Kidney (tissue), 14 donors: ENCODE results near the gene CA12. TPM values are rescaled to one million over a fixed set of nuclear protein-coding genes. Genes with fewer than 3 reads are reported as not detected.

ENCODE experiments used
- DNase-seq, 5 donors: peaks; one replicate each; pipeline ENCODE4 v3.0.0-alpha.2; 2013 to 2020
- FAIRE-seq: peaks from 2 replicates; lab custom pipeline; 2012; peaks lifted over from hg19 to GRCh38; lab: Jason Lieb, UNC
- H3K27ac ChIP-seq, 2 donors: one replicate each; pipeline ENCODE4 v1.7.0; 2013; ENCODE audit warnings: low read depth in 2 of 2, low read length in 2 of 2, inconsistent platforms in 1 of 2
- H3K27me3 ChIP-seq: one replicate; pipeline ENCODE4 v1.7.1; 2013; ENCODE audit warnings: low read length, inconsistent platforms; ENCODE audit not compliant: control insufficient read depth, insufficient read depth
- H3K36me3 ChIP-seq, 3 donors: one replicate each; pipeline versions ENCODE4 v1.7.0 to v1.7.1; 2013; ENCODE audit warnings: low read length in 3 of 3, control low read depth in 1 of 3, inconsistent platforms in 1 of 3; ENCODE audit not compliant: insufficient read depth in 3 of 3, control insufficient read depth in 2 of 3
- H3K4me1 ChIP-seq, 3 donors: one replicate each; pipeline versions ENCODE4 v1.7.0 to v1.7.1; 2013; ENCODE audit warnings: low read length in 3 of 3, inconsistent platforms in 1 of 3, low read depth in 1 of 3; ENCODE audit not compliant: control insufficient read depth in 2 of 3, insufficient read depth in 2 of 3
- H3K4me3 ChIP-seq, 3 donors: one replicate each; pipeline versions ENCODE4 v1.7.0 to v1.8.1; 2013; ENCODE audit warnings: low read length in 3 of 3, control low read depth in 1 of 3, inconsistent platforms in 1 of 3
- H3K9ac ChIP-seq, 3 donors: one replicate each; pipeline versions ENCODE4 v1.7.0 to v1.7.1; 2013; ENCODE audit warnings: low read length in 3 of 3, control low read depth in 1 of 3, inconsistent platforms in 1 of 3
- H3K9me3 ChIP-seq, 3 donors: one replicate each; pipeline versions ENCODE4 v1.7.0 to v1.7.1; 2013; ENCODE audit warnings: low read length in 3 of 3, control low read depth in 1 of 3, inconsistent platforms in 1 of 3; ENCODE audit not compliant: control insufficient read depth in 2 of 3, insufficient read depth in 1 of 3
- CTCF ChIP-seq: IDR thresholded peaks from 3 replicates; pipeline ENCODE4 v1.5.1; 2012; ENCODE audit warnings: mild to moderate bottlenecking, moderate library complexity, borderline replicate concordance; ENCODE audit not compliant: insufficient read depth; ENCODE audit errors: extremely low read depth
- intact Hi-C: fragments of 100-400 bp; cut with DNase I; formaldehyde crosslinking; loops from one replicate; pipeline ENCODE4 v1.11.1; 2022
- polyA plus RNA-seq: library from polyadenylated mRNA; stranded (reverse); fragments of 350-450 nt; fragmentation: Illumina TruSeq; extraction: RNeasy Lipid Tissue Mini Kit (QIAGEN cat#74804); gene quantifications from one replicate; pipeline ENCODE4 v1.2.3, GENCODE V29; 2014; ENCODE audit warnings: low read depth, low replicate concordance; ENCODE audit not compliant: insufficient read depth
- total RNA-seq: library from RNA; stranded (reverse); fragmentation: NEBNext Ultra II Directional; extraction: Animal tissue kit (Norgen Biotek cat#: 25700); gene quantifications from one replicate; pipeline ENCODE4 v1.2.1, GENCODE V29; 2021
- donor health status: control.
- donor health status: control.
- donor health status: control.
- donor health status: control.
- donor health status: control.
- donor health status: DM: yes; HTN: yes; CAD: no.
- donor health status: Normal renal cell carcinoma (clear cell type).

CA12 gene
- total and polyA plus RNA-seq, 2 donors from 2014 or later = 237 to 242 TPM

- H3K9ac ChIP-seq = no peak overlapping the region
- H3K27ac ChIP-seq = no peak overlapping the region
- no peaks in the 10 kb centered on the region for H3K36me3 ChIP-seq
- no peak for TF ChIP-seq CTCF
- H3K27me3 ChIP-seq = no peaks in the 10 kb centered on the region
- DNase-seq (no peak), FAIRE-seq (no peak)
- intact Hi-C loops = no loop called here
- H3K9me3 ChIP-seq = no peaks in the 10 kb centered on the region
- H3K4me1 ChIP-seq = peaks cover 0 to 18% (median 9%) of the 10 kb centered on the region in 3 donors
- H3K4me3 ChIP-seq = no peak overlapping the region
These were observed 10.8 kb upstream of the CA12 start for GRCh38 chr15:63392361-63393009.

GRCh38 chr15:63391669-63392360 is 10.2 kb upstream of the CA12 start:
- Histone ChIP-seq H3K27me3 (no peaks in the 10 kb centered on the region), H3K4me3 (no peak overlapping the region), H3K36me3 (no peaks in the 10 kb centered on the region), H3K27ac (peak overlapping the region in 1 of 2 donors; percentile 16), H3K4me1 (peaks cover 0 to 18% (median 9%) of the 10 kb centered on the region in 3 donors), H3K9ac (no peak overlapping the region), H3K9me3 (no peaks in the 10 kb centered on the region)
- DNase-seq = peak in 2 of 5 donors; percentile 20 to 50
- TF ChIP-seq CTCF = no peak
- no peak for FAIRE-seq
- intact Hi-C loops = no loop called here

- TF ChIP-seq CTCF = no peak
- DNase-seq (no peak), FAIRE-seq (no peak)
- H3K36me3 ChIP-seq = no peaks in the 10 kb centered on the region
- intact Hi-C loops = no loop called here
- no peak overlapping the region for H3K27ac ChIP-seq
- no peak overlapping the region for H3K9ac ChIP-seq
- H3K9me3 ChIP-seq = no peaks in the 10 kb centered on the region
- H3K27me3 ChIP-seq = no peaks in the 10 kb centered on the region
- H3K4me3 ChIP-seq = no peak overlapping the region
- H3K4me1 ChIP-seq = peaks cover 0 to 13% (median 9%) of the 10 kb centered on the region in 3 donors
These were observed 9.0 kb upstream of the CA12 start for GRCh38 chr15:63390689-63391088.
